Mononuclear cell (primary cell): ENCODE results near the gene TESMIN. TPM values are rescaled to one million over a fixed set of nuclear protein-coding genes. Genes with fewer than 3 reads are reported as not detected.

Experiments
- H3K27me3 ChIP-seq: 2 replicates; pipeline ENCODE4 v1.6.0; 2011; ENCODE audit warnings: low read length, control low read depth; ENCODE audit not compliant: insufficient read depth
- H3K4me1 ChIP-seq: 2 replicates; pipeline ENCODE4 v1.5.1; 2011; ENCODE audit warnings: mild to moderate bottlenecking, low read length, control low read depth; ENCODE audit not compliant: insufficient read depth
- H3K4me3 ChIP-seq: 2 replicates; pipeline ENCODE4 v1.5.1; 2011; ENCODE audit warnings: mild to moderate bottlenecking, low read length, moderate library complexity
- H3K9me3 ChIP-seq: 2 replicates; pipeline ENCODE4 v1.5.1; 2011; ENCODE audit warnings: low read depth, mild to moderate bottlenecking, control low read depth, low read length
- total RNA-seq: library from RNA; depleted of rRNA; stranded (reverse); fragments of >200 nt; gene quantifications from one replicate; pipeline ENCODE4 v1.2.3, GENCODE V29; 2012

The TESMIN gene
- total RNA-seq, 1 donor: 1.4 TPM

- Histone ChIP-seq H3K9me3 (no peaks in the 10 kb centered on the region), H3K4me3 (no peak overlapping the region), H3K4me1 (peaks cover 12% of the 10 kb centered on the region), H3K27me3 (peaks cover 37% of the 10 kb centered on the region)
Observed at GRCh38 chr11:68687311-68687710, 64.0 kb downstream of the TESMIN start.

DNA sequence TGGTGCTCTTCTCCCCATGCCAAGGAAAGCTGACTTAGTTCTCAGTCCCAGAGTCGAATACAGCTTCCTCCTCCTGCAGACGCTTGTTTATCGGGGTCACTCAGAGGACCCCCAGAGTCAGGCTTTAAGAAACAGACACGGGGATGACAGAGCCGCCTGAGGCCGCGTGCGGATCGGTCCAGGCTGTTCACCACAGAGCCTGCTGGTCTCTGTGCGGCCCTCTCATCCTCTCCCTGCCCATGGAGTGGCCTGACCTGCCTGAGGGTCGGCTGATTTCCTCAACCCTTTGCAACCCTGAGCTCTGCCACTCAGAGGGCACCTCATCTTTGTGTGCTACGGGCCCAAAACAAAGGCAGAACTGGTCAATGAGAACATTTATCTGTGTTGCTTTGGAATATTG, 64.8 kb downstream of the TESMIN start:
- H3K27me3 ChIP-seq: peaks cover 37% of the 10 kb centered on the region
- H3K9me3 ChIP-seq: no peaks in the 10 kb centered on the region
- H3K4me3 ChIP-seq: no peak overlapping the region
- peaks cover 12% of the 10 kb centered on the region for H3K4me1 ChIP-seq

- Histone ChIP-seq H3K4me3 (no peak overlapping the region), H3K9me3 (no peaks in the 10 kb centered on the region), H3K4me1 (peaks cover 12% of the 10 kb centered on the region), H3K27me3 (peaks cover 37% of the 10 kb centered on the region)
Observed at GRCh38 chr11:68685656-68686380, 65.5 kb downstream of the TESMIN start.

GRCh38 chr11:68684385-68685356, 66.6 kb downstream of the TESMIN start, which contains the start of gene GAL:
TSS of gene GAL (plus strand) at chr11:68684544. CDS start at chr11:68684924, 380 bp downstream.
- peaks cover 37% of the 10 kb centered on the region for H3K27me3 ChIP-seq

GRCh38 chr11:68683536-68684384, 67.6 kb downstream of the TESMIN start:
- Histone ChIP-seq H3K9me3 (no peaks in the 10 kb centered on the region), H3K27me3 (peaks cover 37% of the 10 kb centered on the region), H3K4me1 (peaks cover 7% of the 10 kb centered on the region), H3K4me3 (no peak overlapping the region)

More at GRCh38 chr11:68684385-68685356, 66.6 kb downstream of the TESMIN start, which contains the start of gene GAL:
- Histone ChIP-seq H3K9me3 (no peaks in the 10 kb centered on the region), H3K4me3 (no peak within 1 kb of the TSS), H3K4me1 (peaks cover 7% of the 10 kb centered on the region)

- no peak overlapping the region for H3K4me3 ChIP-seq
- peaks cover 37% of the 10 kb centered on the region for H3K27me3 ChIP-seq
- no peaks in the 10 kb centered on the region for H3K9me3 ChIP-seq
- peaks cover 7% of the 10 kb centered on the region for H3K4me1 ChIP-seq
Observed at GRCh38 chr11:68683121-68683520, 68.2 kb downstream of the TESMIN start.

- Histone ChIP-seq H3K9me3 (no peaks in the 10 kb centered on the region), H3K27me3 (peaks cover 37% of the 10 kb centered on the region), H3K4me3 (no peak overlapping the region), H3K4me1 (peaks cover 7% of the 10 kb centered on the region)
Observed at GRCh38 chr11:68682531-68682961, 68.8 kb downstream of the TESMIN start.

DNA sequence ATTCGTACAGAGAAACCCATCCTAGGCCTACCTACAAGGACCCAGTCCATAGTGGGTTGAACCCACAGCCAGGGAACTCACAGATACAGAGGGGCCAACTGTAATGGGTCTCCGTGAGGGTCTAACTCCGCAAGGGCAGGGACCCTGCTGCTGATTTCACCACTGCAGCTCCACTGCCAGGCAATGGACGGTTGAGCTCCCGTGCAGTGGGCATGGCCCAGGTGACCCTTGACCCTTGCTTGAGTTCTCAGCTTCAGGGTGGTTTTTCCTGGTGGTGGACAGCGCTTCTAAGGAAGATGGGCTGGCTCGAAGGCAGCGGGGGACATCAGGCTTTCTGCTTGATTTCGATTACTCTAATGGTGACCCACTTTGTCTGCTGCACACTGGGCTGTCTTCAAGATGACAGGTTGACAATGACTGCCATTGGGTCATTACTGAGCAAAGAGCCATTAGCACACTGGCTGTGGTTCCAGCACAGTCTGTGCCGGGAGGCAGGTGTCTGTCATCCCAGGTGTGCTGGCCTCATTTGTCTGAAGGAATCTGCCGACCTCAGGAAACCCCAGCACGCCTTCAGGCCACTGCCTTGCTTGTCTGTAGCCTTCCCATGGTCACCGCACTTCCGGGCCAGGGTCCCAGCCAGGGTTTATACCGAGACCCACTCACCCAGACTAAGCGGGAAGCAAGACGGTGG, 70.6 kb downstream of the TESMIN start:
- Histone ChIP-seq H3K4me3 (no peak overlapping the region), H3K27me3 (peaks cover 27% of the 10 kb centered on the region), H3K4me1 (peaks cover 7% of the 10 kb centered on the region), H3K9me3 (no peaks in the 10 kb centered on the region)

- H3K4me3 ChIP-seq: no peak overlapping the region
- peaks cover 3% of the 10 kb centered on the region for H3K27me3 ChIP-seq
- H3K9me3 ChIP-seq: no peaks in the 10 kb centered on the region
- no peaks in the 10 kb centered on the region for H3K4me1 ChIP-seq
Observed at GRCh38 chr11:68678031-68678441, 73.3 kb downstream of the TESMIN start.

DNA sequence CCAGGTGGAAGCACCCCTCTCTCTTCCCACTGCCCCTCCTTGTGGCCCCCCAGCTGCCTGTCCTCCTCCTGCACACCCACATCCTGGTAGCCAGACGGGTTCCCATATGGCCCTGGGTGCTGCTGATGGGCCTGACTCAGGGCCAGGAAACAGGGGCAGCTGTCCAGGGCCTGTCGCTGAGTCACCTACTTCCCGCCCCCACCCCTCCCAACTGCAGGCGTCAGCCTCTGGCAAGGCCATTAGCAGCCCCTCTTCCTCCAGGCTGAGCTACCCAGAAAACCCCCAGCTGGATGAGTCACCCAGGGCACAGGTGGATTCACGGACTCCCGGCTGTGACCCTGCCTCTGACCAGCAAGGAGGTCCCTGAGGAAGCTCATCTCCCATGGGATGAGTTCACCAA, 73.9 kb downstream of the TESMIN start:
- Histone ChIP-seq H3K9me3 (no peaks in the 10 kb centered on the region), H3K4me1 (no peaks in the 10 kb centered on the region), H3K27me3 (no peaks in the 10 kb centered on the region), H3K4me3 (no peak overlapping the region)

DNA sequence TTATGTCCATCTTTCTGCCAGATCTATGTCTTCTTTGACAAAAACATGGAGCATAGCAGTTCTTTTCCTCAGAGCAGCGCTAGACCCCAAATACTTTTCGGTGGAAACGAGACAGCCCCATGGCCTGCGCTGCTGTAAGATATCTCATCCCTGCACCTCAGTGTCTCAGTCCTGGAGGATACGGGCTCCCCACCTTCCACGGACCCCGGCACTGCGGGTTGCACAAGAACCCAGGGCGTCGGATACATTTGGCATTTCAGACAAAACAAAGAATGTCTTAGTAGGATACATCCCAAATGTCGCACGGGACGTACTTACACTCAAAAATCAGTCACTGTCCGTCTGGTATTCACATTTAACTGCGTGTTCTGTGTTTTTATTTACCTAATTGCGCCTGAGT, 76.9 kb downstream of the TESMIN start:
- no peaks in the 10 kb centered on the region for H3K9me3 ChIP-seq
- H3K4me3 ChIP-seq: no peak overlapping the region
- H3K4me1 ChIP-seq: no peaks in the 10 kb centered on the region
- H3K27me3 ChIP-seq: no peaks in the 10 kb centered on the region

- Histone ChIP-seq H3K27me3 (no peaks in the 10 kb centered on the region), H3K4me3 (no peak overlapping the region), H3K9me3 (no peaks in the 10 kb centered on the region), H3K4me1 (no peaks in the 10 kb centered on the region)
Observed at GRCh38 chr11:68673991-68674390, 77.3 kb downstream of the TESMIN start.

- Histone ChIP-seq H3K4me1 (no peaks in the 10 kb centered on the region), H3K4me3 (no peak overlapping the region), H3K9me3 (no peaks in the 10 kb centered on the region), H3K27me3 (no peaks in the 10 kb centered on the region)
Observed at GRCh38 chr11:68673306-68673945, 77.9 kb downstream of the TESMIN start.
